Ovary (tissue), 9 donors: ENCODE results near the gene ENAH. TPM values are rescaled to one million over a fixed set of nuclear protein-coding genes. Genes with fewer than 3 reads are reported as not detected.
"Not testable (repeated sequence)": the region's sequence is repeated elsewhere in the genome, so short reads cannot be mapped to it uniquely, and the experiment has no call there.

ENCODE experiments used
- DNase-seq, 5 donors: peaks; one replicate each; pipeline ENCODE4 v3.0.0-alpha.2; 2019 to 2020
- H3K27ac ChIP-seq, 2 donors: fragments of 200-600 bp; one replicate each; pipeline versions ENCODE4 v1.5.1 to v1.8.0; 2019 to 2022
- H3K27me3 ChIP-seq: fragments of 200-600 bp; one replicate; pipeline ENCODE4 v1.8.0; 2022
- H3K36me3 ChIP-seq: fragments of 200-600 bp; sonication (generic); one replicate; pipeline ENCODE4 v1.5.1; 2019
- H3K4me1 ChIP-seq: one replicate; pipeline ENCODE4 v1.8.1; 2013; ENCODE audit warnings: mild to moderate bottlenecking, moderate library complexity; ENCODE audit not compliant: insufficient read depth
- H3K4me3 ChIP-seq: fragments of 200-600 bp; sonication (generic); one replicate; pipeline ENCODE4 v1.5.1; 2017
- H3K9me3 ChIP-seq, 2 donors: fragments of 200-600 bp in 1 of 2; sonication (generic) in 1 of 2; one replicate each; pipeline versions ENCODE4 v1.5.1 to v1.8.1; 2013 to 2019; ENCODE audit warnings: mild to moderate bottlenecking in 1 of 2, moderate library complexity in 1 of 2
- CTCF ChIP-seq, 3 donors: fragments of 450-650 bp in 2 of 3; fragments of 200-600 bp in 1 of 3; IDR thresholded peaks; one replicate each; pipeline versions ENCODE4 v1.5.1 to v1.8.0; 2016 to 2022; ENCODE audit warnings: antibody characterized with exemption in 3 of 3, mild to moderate bottlenecking in 1 of 3
- EP300 ChIP-seq: sonication (generic); formaldehyde crosslinking; IDR thresholded peaks from one replicate; pipeline ENCODE4 v1.6.1; 2017; ENCODE audit warnings: antibody characterized with exemption
- POLR2A ChIP-seq: fragments of 450-650 bp; IDR thresholded peaks from one replicate; pipeline ENCODE4 v1.6.1; 2017; ENCODE audit warnings: antibody characterized with exemption, mild to moderate bottlenecking, moderate library complexity
- whole genome bisulfite sequencing, 3 donors: extraction: QIAGEN DNeasy Blood & Tissue Kit in 1 of 3; methylation state at CpG; one replicate each; pipeline versions ENCODE4 v1.1.5 to v1.1.7; 2013 to 2017; 5-methylcytosine and 5-hydroxymethylcytosine counted together
- intact Hi-C, 4 donors: fragments of 100-400 bp; cut with DNase I; formaldehyde crosslinking; loops; one replicate each; pipeline versions ENCODE4 v1.11.0 to v1.15.1; 2022 to 2023
- polyA plus RNA-seq, 2 donors: library from polyadenylated mRNA; stranded (reverse); fragments of 200-250 nt in 1 of 2; fragments of 350-450 nt in 1 of 2; fragmentation: Illumina TruSeq in 1 of 2; extraction: RNeasy Lipid Tissue Mini Kit (QIAGEN cat#74804) in 1 of 2; gene quantifications; one replicate each; pipeline ENCODE4 v1.2.3, GENCODE V29; 2013 to 2014
- total RNA-seq, 7 donors: library from RNA; depleted of rRNA in 2 of 7; stranded (reverse); fragments of >200 nt in 2 of 7; fragmentation: NEBNext Ultra II Directional in 3 of 7; extraction: Animal tissue kit (Norgen Biotek cat#: 25700) in 3 of 7; gene quantifications; one replicate each; pipeline versions ENCODE4 v1.1.0 to v1.2.4, GENCODE V29; 2016 to 2023
- donor health status: DM: no; HTN: no; CAD: no; lungs with moderate emphysema.
- donor health status: DM: no; HTN: no; CAD: no.
- donor health status: Bipolar disorder and iron deficiency.
- donor health status: DM: yes; HTN: yes; CAD: no.
- donor health status: DM: no; HTN: no; CAD: no.
- donor health status: DM: yes; HTN: yes; CAD: no.

The ENAH gene
- total and polyA plus RNA-seq, 9 donors, result 33.4 to 137 (median 88.6) TPM

- H3K4me1 ChIP-seq, result no peaks in the 10 kb centered on the region
- no peak for TF ChIP-seq CTCF (IDR thresholded peaks at IDR 0.05)
- TF ChIP-seq EP300, result no peak
- TF ChIP-seq POLR2A, result no peak
- intact Hi-C loops, result no loop called here
- no peaks in the 10 kb centered on the region for H3K9me3 ChIP-seq
- H3K36me3 ChIP-seq, result no peaks in the 10 kb centered on the region
- H3K27me3 ChIP-seq, result no peaks in the 10 kb centered on the region
- 82 to 88% (median 84%) methylated on average over 19 of the region's 19 CpGs for WGBS, 3 donors
- H3K27ac ChIP-seq, result no peak overlapping the region
- no peak overlapping the region for H3K4me3 ChIP-seq
- no peak for DNase-seq
These were observed 133.6 kb downstream of the ENAH start for GRCh38 chr1:225519166-225519863.

- no peak overlapping the region for H3K4me3 ChIP-seq
- WGBS, 3 donors, result 91 to 93% (median 92%) methylated on average over 8 of the region's 8 CpGs
- DNase-seq, result no peak
- no peak overlapping the region for H3K27ac ChIP-seq
- no peaks in the 10 kb centered on the region for H3K27me3 ChIP-seq
- no peaks in the 10 kb centered on the region for H3K36me3 ChIP-seq
- no peaks in the 10 kb centered on the region for H3K4me1 ChIP-seq
- H3K9me3 ChIP-seq, result no peaks in the 10 kb centered on the region
- TF ChIP-seq POLR2A, result no peak
- TF ChIP-seq EP300, result no peak
- TF ChIP-seq CTCF (IDR thresholded peaks at IDR 0.05), result no peak
- intact Hi-C loops, result no loop called here
These were observed 135.2 kb downstream of the ENAH start for GRCh38 chr1:225517697-225518096.

GRCh38 chr1:225517221-225517620 is 135.7 kb downstream of the ENAH start:
- no peak for DNase-seq
- 94 to 96% (median 96%) methylated on average over 6 of the region's 6 CpGs for WGBS, 3 donors
- H3K9me3 ChIP-seq, result no peaks in the 10 kb centered on the region
- H3K27me3 ChIP-seq, result no peaks in the 10 kb centered on the region
- no peaks in the 10 kb centered on the region for H3K4me1 ChIP-seq
- no peak overlapping the region for H3K4me3 ChIP-seq
- H3K36me3 ChIP-seq, result no peaks in the 10 kb centered on the region
- TF ChIP-seq POLR2A (no peak), EP300 (no peak), CTCF (IDR thresholded peaks at IDR 0.05) (no peak)
- H3K27ac ChIP-seq, result no peak overlapping the region
- intact Hi-C loops, result no loop called here

DNA sequence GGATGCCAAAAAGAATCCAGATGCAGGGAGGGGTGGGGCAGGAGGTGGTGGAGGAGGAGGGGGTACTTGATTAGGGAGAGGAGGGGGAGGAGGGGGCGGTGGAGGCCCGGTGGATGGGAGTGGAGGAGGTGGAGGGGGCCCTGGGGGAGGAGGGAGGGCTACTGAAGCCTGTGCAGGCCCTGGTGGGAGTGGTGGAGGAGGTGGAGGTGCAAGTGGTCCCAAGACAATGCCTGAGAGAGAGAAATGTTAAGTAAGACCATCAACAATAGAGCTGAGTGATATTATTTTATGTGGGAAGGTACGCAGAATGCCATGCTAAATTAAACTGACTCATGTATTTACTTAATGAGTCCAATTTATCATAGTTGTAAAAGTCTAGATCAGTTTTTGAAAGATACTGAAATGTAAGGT is 138.2 kb downstream of the ENAH start:
- Histone ChIP-seq H3K4me3 (no peak overlapping the region), H3K27me3 (no peaks in the 10 kb centered on the region), H3K9me3 (no peaks in the 10 kb centered on the region), H3K27ac (no peak overlapping the region), H3K36me3 (no peaks in the 10 kb centered on the region), H3K4me1 (no peaks in the 10 kb centered on the region)
- no peak for DNase-seq
- 50 to 62% (median 61%) methylated on average over 3 of the region's 3 CpGs for WGBS, 3 donors
- no peak for TF ChIP-seq EP300
- no peak for TF ChIP-seq CTCF (IDR thresholded peaks at IDR 0.05)
- no peak for TF ChIP-seq POLR2A
- intact Hi-C loops, result no loop called here

DNA sequence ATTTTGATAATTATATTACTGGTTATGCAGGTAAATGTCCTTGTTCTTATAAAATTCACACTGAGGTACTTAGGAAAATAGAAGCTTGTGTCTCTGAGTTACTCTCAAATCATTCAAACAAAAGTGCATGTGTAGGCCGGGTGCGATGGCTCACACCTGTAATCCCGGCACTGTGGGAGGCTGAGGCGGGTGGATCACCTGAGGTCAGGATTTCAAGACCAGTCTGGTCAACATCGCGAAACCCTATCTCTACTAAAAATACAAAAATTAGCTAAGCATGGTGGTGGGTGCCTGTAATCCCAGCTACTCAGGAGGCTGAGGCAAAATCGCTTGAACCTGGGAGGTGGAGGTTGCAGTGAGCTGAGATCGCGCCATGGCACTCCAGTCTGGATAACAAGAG is 139.3 kb downstream of the ENAH start:
- H3K4me3 ChIP-seq, H3K36me3 ChIP-seq, H3K4me1 ChIP-seq, H3K27ac ChIP-seq, H3K9me3 ChIP-seq, DNase-seq, H3K27me3 ChIP-seq, intact Hi-C loops: not testable (repeated sequence)
- 96 to 97% (median 97%) methylated on average over 9 of the region's 9 CpGs for WGBS, 3 donors
